ENCODE data around the gene RGS9.

Gene RGS9

DNA sequence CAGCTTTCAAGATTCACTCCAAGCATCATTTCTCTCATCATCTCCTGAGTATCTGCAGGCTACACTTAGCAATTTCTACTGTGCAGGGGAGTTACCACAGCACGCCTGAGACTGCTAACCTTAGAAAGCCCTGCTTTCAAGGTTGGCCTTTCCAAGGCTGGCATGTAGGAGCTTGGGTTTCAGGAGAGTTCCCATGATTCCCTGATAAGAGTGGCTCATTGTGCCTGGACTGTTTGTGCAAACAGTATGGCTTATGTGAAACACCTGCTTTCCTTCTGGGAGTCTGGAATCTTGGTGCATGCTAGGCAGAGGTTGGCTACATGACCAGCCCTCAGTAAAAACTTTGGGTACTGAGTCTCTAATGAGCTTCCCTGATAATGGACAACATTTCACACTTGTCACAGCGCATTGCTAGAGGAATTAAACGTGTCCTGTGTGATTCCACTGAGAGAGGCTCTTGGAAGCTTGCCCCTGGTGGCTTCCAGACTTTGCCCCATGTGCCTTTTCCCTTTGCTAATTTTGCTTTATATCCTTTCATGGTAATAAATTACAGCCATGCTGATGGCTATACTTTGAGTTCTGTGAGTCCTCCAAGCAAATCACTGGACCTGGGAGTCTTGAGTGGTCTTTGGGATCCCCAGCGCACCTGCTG lies 19.7 kb upstream of the RGS9 start:
- H3K27ac ChIP-seq = no peak overlapping the region
- no peaks in the 10 kb centered on the region for H3K36me3 ChIP-seq
- H3K4me3 ChIP-seq (ENCODE audit: low read depth in 1 of 2, low read length in 1 of 2) = no peak overlapping the region
- H3K9me3 ChIP-seq = no peaks in the 10 kb centered on the region
- H3K27me3 ChIP-seq = no peaks in the 10 kb centered on the region
- TF ChIP-seq, protein P1, sequence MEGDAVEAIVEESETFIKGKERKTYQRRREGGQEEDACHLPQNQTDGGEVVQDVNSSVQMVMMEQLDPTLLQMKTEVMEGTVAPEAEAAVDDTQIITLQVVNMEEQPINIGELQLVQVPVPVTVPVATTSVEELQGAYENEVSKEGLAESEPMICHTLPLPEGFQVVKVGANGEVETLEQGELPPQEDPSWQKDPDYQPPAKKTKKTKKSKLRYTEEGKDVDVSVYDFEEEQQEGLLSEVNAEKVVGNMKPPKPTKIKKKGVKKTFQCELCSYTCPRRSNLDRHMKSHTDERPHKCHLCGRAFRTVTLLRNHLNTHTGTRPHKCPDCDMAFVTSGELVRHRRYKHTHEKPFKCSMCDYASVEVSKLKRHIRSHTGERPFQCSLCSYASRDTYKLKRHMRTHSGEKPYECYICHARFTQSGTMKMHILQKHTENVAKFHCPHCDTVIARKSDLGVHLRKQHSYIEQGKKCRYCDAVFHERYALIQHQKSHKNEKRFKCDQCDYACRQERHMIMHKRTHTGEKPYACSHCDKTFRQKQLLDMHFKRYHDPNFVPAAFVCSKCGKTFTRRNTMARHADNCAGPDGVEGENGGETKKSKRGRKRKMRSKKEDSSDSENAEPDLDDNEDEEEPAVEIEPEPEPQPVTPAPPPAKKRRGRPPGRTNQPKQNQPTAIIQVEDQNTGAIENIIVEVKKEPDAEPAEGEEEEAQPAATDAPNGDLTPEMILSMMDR (IDR thresholded peaks at IDR 0.05) = no peak
- H3K4me1 ChIP-seq (ENCODE audit: control insufficient read depth in 1 of 2, insufficient read depth in 1 of 2, low read depth in 1 of 2, low read length in 1 of 2) = peaks cover 0 to 3% of the 10 kb centered on the region in 2 experiments

DNA sequence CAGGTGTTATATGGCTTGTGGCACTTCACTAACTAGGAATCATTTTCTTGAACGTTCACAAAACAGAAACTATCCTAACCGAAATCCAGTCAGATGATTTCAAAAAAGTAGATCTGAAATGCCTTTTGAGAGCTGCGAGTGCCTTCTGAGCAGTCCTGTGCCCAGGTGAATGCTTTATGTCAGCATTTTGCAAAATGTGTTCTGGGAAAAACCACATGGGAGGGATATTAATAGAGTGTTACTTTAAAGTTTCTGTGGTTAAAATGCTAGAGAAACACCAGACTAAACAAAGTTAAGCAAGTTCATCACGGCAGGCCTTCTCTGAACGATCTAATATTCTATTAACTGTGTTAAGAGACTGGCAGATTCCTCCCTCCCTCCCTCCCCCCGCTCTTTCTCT lies 15.8 kb upstream of the RGS9 start:
- no peak overlapping the region for H3K27ac ChIP-seq
- no peaks in the 10 kb centered on the region for H3K27me3 ChIP-seq
- H3K4me3 ChIP-seq (ENCODE audit: low read depth in 1 of 2, low read length in 1 of 2) = no peak overlapping the region
- TF ChIP-seq, protein P1 (IDR thresholded peaks at IDR 0.05) = no peak
- no peaks in the 10 kb centered on the region for H3K9me3 ChIP-seq
- peaks cover 0 to 12% of the 10 kb centered on the region in 2 experiments for H3K4me1 ChIP-seq (ENCODE audit: control insufficient read depth in 1 of 2, insufficient read depth in 1 of 2, low read depth in 1 of 2, low read length in 1 of 2)
- H3K36me3 ChIP-seq = no peaks in the 10 kb centered on the region

DNA sequence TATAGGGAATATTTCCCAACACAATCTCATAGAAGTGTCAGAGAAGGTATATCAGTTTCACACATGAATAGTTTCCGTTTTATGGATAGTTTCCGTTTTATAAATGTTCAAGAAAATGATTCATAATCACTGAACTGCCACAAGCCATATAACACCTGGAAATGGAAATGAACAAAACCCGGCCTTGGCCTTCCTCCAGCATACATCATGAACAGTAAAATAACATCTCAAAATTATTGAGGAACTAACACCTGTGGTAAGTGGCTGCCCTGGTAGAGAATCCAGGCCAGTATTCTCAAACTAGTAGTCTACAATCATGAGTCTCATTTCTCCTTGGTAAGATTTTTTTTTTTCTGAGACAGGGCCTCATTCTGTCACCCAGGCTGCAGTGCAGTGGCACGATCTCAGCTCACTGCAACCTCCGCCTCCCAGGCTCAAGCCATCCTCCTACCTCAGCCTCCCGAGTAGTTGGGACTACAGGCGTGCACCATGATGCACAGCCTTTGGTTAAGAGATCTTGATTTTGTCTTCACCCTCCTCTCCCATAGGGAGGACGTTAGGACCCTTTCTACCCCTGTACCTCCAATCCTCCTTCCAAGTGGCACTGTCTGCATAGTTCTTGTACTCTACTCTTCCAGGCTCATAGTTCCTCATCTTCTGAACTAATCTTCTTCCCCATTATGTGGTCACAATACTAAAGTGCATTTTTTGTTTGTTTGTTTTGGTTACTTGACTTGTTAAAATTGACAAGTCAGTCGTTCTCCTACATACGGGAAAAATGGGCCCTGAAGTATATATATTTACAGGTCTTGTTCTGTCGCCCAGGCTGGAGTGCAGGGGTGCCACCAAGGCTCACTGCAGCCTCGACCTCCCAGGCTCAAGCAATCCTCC lies 15.0 kb upstream of the RGS9 start:
- Histone ChIP-seq H3K9me3 (no peaks in the 10 kb centered on the region), H3K27ac (no peak overlapping the region), H3K27me3 (no peaks in the 10 kb centered on the region), H3K4me3 (ENCODE audit: low read depth in 1 of 2, low read length in 1 of 2) (peak overlapping the region; percentile 72 to 75), H3K4me1 (ENCODE audit: control insufficient read depth in 1 of 2, insufficient read depth in 1 of 2, low read depth in 1 of 2, low read length in 1 of 2) (peaks cover 0 to 12% of the 10 kb centered on the region in 2 experiments), H3K36me3 (no peaks in the 10 kb centered on the region)
- TF ChIP-seq, protein P1 (IDR thresholded peaks at IDR 0.05) = no peak

DNA sequence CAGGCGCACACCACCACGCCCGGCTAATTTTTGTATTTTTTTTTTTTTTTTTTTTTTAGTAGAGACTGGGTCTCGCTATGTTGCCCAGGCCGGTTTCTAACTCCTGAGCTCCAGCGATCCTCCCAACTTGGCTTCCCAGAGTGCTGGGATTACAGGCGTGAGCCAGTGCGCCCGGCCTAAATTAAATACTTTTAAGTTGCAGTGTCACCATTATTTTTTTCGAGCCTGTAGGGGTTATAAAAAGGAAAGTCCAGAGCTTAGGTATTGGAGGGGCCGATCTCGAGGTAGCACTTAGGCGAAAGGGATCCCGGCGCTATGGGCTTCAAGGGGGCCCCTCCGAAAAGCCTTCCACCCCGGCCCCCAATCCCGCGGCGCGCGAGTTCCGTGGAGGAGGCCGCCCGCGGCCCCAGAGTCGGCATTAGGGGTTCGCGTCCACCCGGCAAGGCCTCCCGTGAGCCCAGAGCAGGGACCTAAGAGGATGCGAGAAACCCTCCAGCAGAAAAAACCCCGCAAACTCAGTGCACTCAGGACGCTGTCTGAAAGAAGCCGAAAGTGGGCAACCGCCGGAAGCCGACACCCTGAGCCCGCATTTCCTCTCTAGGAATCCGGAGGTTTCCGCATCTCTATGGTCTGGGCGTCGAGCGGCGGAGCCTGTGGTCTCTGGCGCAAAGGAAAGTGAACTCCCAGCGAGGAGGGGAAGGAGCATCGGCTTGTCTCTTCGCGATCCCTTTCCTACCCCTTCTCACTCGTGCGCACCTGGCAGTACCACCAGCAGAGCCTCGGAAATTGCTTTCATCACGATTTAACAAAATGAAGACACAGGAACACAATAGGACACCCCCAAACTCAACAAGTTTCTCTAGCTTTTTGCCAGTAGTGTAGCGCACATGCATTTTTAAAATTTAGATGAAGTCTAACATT lies 14.1 kb upstream of the RGS9 start:
- peak overlapping the region; percentile 72 to 75 for H3K4me3 ChIP-seq (ENCODE audit: low read depth in 1 of 2, low read length in 1 of 2)
- TF ChIP-seq, protein P1 (IDR thresholded peaks at IDR 0.05) = no peak
- H3K9me3 ChIP-seq = no peaks in the 10 kb centered on the region

More for the DNA sequence above, 14.1 kb upstream of the RGS9 start:
- Histone ChIP-seq H3K4me1 (ENCODE audit: control insufficient read depth in 1 of 2, insufficient read depth in 1 of 2, low read depth in 1 of 2, low read length in 1 of 2) (peaks cover 0 to 12% of the 10 kb centered on the region in 2 experiments), H3K36me3 (no peaks in the 10 kb centered on the region), H3K27ac (peak overlapping the region; percentile 69), H3K27me3 (peaks cover 8% of the 10 kb centered on the region)

Measured in neutrophil (primary cell).